ENCODE data around the gene PALLD. TPM values are rescaled to one million over a fixed set of nuclear protein-coding genes. Genes with fewer than 3 reads are reported as not detected.
A peak's percentile ranks its signal among the peaks of the same experiment; 100 is the strongest.

The PALLD gene
- total RNA-seq, 4 donors from 2014 or later: 1,903 to 3,507 (median 2,130) TPM

DNA sequence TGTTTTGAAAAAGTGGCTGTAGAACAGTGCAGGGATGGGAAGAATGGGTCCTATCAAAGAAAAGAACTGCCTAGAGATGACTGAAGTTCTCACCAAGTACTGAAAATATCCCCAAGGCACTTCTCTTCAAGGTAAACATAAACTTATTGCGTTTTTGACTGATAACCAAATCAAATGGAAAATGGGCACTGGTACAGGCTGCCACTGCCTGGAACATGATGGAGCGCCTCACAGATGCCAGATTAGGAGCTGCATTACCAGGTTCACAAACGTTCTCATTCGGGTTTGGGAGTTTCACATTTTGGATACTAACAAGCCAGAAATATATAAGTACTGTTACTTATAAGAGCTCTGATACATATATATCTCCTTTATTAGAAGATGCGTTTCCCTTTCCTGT, 371.9 kb downstream of the PALLD start:
- Histone ChIP-seq H3K36me3 (peaks cover 0 to 20% (median 18%) of the 10 kb centered on the region in 4 donors), H3K9me3 (no peaks in the 10 kb centered on the region), H3K4me3 (no peak overlapping the region), H3K27ac (replicated peaks in 1 of 4) (peak overlapping the region; percentile 55 to 65 (median 61)), H3K27me3 (no peaks in the 10 kb centered on the region), H3K4me1 (peaks cover 65 to 100% (median 98%) of the 10 kb centered on the region in 4 donors)
- WGBS: 63% methylated on average over 5 of the region's 5 CpGs
- intact Hi-C loops (cut with DNase I): no loop called here
- no peak for DNase-seq (ENCODE audit: extremely low spot score)
- no peak for TF ChIP-seq EP300 (IDR thresholded peaks at IDR 0.05)
- TF ChIP-seq POLR2A (IDR thresholded peaks at IDR 0.05; ENCODE audit: low read depth): no peak
- no peak for TF ChIP-seq POLR2AphosphoS5 (IDR thresholded peaks at IDR 0.05)
- TF ChIP-seq, protein P1, sequence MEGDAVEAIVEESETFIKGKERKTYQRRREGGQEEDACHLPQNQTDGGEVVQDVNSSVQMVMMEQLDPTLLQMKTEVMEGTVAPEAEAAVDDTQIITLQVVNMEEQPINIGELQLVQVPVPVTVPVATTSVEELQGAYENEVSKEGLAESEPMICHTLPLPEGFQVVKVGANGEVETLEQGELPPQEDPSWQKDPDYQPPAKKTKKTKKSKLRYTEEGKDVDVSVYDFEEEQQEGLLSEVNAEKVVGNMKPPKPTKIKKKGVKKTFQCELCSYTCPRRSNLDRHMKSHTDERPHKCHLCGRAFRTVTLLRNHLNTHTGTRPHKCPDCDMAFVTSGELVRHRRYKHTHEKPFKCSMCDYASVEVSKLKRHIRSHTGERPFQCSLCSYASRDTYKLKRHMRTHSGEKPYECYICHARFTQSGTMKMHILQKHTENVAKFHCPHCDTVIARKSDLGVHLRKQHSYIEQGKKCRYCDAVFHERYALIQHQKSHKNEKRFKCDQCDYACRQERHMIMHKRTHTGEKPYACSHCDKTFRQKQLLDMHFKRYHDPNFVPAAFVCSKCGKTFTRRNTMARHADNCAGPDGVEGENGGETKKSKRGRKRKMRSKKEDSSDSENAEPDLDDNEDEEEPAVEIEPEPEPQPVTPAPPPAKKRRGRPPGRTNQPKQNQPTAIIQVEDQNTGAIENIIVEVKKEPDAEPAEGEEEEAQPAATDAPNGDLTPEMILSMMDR (IDR thresholded peaks at IDR 0.05): no peak

DNA sequence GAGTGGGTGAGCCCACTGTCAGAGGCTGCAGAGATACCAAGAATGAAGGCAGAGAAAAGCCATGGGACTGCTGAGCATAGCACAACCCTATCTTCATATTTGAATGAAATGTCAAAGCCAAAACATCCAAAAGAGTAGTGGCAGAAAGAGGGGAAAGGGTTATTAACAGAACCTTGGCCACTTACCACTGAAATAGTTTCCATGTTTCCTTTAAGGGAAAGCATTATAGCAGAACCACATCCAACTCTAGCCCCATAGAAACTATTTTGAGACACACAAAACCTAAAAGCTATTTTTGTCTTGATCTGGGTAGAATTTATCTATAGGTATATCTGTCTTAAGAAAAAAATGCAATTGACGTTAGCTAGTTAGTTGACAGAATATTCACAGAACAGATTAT, 373.2 kb downstream of the PALLD start:
- WGBS: 38% methylated on average over 1 of the region's 1 CpG
- Histone ChIP-seq H3K36me3 (peaks cover 0 to 20% (median 18%) of the 10 kb centered on the region in 4 donors), H3K27me3 (no peaks in the 10 kb centered on the region), H3K4me1 (peaks cover 65 to 100% (median 98%) of the 10 kb centered on the region in 4 donors), H3K9me3 (no peaks in the 10 kb centered on the region), H3K4me3 (no peak overlapping the region), H3K27ac (replicated peaks in 1 of 4) (peak overlapping the region in 3 of 4 donors; percentile 58 to 65 (median 64))
- intact Hi-C loops (cut with DNase I): no loop called here
- TF ChIP-seq POLR2A (IDR thresholded peaks at IDR 0.05; ENCODE audit: low read depth) (no peak), POLR2AphosphoS5 (IDR thresholded peaks at IDR 0.05) (no peak), EP300 (IDR thresholded peaks at IDR 0.05) (no peak)
- TF ChIP-seq, protein P1 (IDR thresholded peaks at IDR 0.05): no peak
- no peak for DNase-seq (ENCODE audit: extremely low spot score)

DNA sequence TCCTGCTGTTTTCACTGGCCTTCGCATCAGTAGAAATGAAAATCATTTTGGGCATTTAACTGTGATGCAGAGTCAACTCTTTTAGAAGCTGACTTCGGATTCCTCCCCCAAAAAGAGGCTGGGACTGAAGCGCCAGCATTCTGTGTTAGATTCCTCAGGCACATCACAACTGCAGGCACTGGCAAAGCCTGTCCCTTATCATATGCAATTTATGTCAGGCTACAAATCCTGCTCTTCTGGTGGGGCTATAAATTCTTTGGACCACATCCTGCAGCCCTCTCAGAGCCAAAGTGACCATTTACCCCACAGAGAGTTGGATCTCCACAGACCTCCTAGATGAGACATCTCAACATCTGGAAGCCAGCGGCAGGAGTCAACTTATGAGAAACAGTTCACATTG, 374.8 kb downstream of the PALLD start:
- Histone ChIP-seq H3K27me3 (no peaks in the 10 kb centered on the region), H3K4me1 (peaks cover 65 to 100% (median 99%) of the 10 kb centered on the region in 4 donors), H3K4me3 (no peak overlapping the region), H3K9me3 (no peaks in the 10 kb centered on the region), H3K36me3 (peaks cover 0 to 20% (median 17%) of the 10 kb centered on the region in 4 donors), H3K27ac (replicated peaks in 1 of 4) (peak overlapping the region; percentile 21 to 65 (median 32))
- TF ChIP-seq, protein P1 (IDR thresholded peaks at IDR 0.05): no peak
- no peak for TF ChIP-seq POLR2A (IDR thresholded peaks at IDR 0.05; ENCODE audit: low read depth)
- TF ChIP-seq POLR2AphosphoS5 (IDR thresholded peaks at IDR 0.05): no peak
- no peak for TF ChIP-seq EP300 (IDR thresholded peaks at IDR 0.05)
- DNase-seq (ENCODE audit: extremely low spot score): no peak
- intact Hi-C loops (cut with DNase I): no loop called here
- WGBS: 69% methylated on average over 4 of the region's 4 CpGs

DNA sequence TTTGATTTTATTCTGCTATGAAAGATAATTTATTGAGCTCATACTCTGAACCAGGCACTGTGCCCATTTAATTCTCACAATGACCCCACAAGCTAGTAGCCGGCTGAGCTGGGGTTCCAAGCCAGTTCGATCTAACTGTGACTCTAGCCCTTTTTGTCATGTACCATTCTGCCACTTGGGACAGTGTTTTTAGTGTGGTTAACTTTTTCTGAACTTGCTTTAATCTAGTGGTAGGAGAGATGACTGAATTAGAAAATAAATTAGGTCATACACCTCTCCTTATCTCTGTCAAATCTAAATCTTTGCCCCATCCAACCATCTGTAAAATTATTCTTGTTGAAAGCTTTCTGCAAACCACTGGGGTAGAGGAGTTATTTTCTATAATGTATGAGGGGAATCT, 377.2 kb downstream of the PALLD start:
- 66% methylated on average over 2 of the region's 2 CpGs for whole genome bisulfite sequencing
- intact Hi-C loops (cut with DNase I): no loop called here
- peaks cover 8 to 33% (median 27%) of the 10 kb centered on the region in 4 donors for H3K36me3 ChIP-seq
- peak overlapping the region; percentile 44 to 90 (median 66) for H3K27ac ChIP-seq (replicated peaks in 1 of 4)
- DNase-seq (ENCODE audit: extremely low spot score): no peak
- H3K9me3 ChIP-seq: no peaks in the 10 kb centered on the region
- H3K4me3 ChIP-seq: no peak overlapping the region
- H3K4me1 ChIP-seq: peaks cover 52 to 100% (median 99%) of the 10 kb centered on the region in 4 donors
- TF ChIP-seq POLR2AphosphoS5 (IDR thresholded peaks at IDR 0.05): peak in 1 of 2 donors; percentile 16
- no peak for TF ChIP-seq EP300 (IDR thresholded peaks at IDR 0.05)
- H3K27me3 ChIP-seq: no peaks in the 10 kb centered on the region

DNA sequence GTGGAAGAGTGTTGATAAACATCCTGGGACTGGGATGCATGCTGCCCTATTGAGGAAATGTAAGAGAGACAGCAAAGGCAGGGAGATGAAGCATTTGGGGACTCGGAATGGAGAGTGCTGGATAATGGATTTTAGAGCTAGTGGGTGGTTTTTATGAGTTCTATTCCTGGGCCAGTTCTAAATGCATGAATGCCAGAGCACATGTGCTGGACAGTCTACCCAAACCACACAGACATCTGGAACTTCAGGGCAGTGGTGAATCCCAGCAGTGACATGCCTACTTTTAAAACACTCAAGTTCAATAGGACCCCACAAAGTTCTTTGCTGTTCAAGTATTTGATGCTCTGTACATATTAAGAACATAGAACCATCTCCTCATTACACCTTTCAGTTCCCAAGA, 379.3 kb downstream of the PALLD start:
- Histone ChIP-seq H3K27ac (replicated peaks in 1 of 4) (peak overlapping the region; percentile 84 to 90 (median 87)), H3K4me3 (no peak overlapping the region), H3K4me1 (peaks cover 58 to 100% (median 99%) of the 10 kb centered on the region in 4 donors), H3K9me3 (no peaks in the 10 kb centered on the region), H3K27me3 (no peaks in the 10 kb centered on the region), H3K36me3 (peaks cover 8 to 37% (median 31%) of the 10 kb centered on the region in 4 donors)
- 73% methylated on average over 1 of the region's 1 CpG for WGBS
- DNase-seq (ENCODE audit: extremely low spot score): no peak
- TF ChIP-seq EP300 (IDR thresholded peaks at IDR 0.05): no peak
- TF ChIP-seq, protein P1 (IDR thresholded peaks at IDR 0.05): no peak
- peak in 1 of 2 donors; percentile 5 for TF ChIP-seq POLR2AphosphoS5 (IDR thresholded peaks at IDR 0.05)
- TF ChIP-seq POLR2A (IDR thresholded peaks at IDR 0.05; ENCODE audit: low read depth): no peak
- intact Hi-C loops (cut with DNase I): loop anchor here (5.0 kb wide), 1 partner anchor 34 kb away; no protein-coding TSS in a partner anchor
